ENCODE data around the gene PHF12.

PHF12 gene

GRCh38 chr17:28955408-28955807 lies 4.1 kb upstream of the PHF12 start:
- DNase-seq: no peak

DNA sequence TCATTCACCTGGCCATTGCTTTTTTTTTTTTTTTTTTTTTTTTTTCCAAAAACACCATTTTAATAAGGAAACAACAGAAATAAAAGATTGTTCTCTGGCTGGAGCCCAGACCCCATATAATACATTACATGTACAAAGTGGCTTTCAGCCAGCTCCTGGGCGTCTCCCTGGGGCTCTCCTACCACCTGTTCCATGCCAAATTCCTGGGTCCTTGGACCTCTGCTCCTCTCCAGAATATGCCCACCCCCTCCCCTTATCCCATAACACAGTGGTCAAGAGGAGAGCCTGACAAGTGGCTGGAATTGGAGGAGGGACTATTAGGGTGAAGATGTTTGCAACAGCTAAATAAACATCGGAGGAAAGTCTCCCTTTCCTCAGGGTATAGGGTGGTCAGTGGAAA lies 3.6 kb upstream of the PHF12 start:
- no peak for DNase-seq

DNA sequence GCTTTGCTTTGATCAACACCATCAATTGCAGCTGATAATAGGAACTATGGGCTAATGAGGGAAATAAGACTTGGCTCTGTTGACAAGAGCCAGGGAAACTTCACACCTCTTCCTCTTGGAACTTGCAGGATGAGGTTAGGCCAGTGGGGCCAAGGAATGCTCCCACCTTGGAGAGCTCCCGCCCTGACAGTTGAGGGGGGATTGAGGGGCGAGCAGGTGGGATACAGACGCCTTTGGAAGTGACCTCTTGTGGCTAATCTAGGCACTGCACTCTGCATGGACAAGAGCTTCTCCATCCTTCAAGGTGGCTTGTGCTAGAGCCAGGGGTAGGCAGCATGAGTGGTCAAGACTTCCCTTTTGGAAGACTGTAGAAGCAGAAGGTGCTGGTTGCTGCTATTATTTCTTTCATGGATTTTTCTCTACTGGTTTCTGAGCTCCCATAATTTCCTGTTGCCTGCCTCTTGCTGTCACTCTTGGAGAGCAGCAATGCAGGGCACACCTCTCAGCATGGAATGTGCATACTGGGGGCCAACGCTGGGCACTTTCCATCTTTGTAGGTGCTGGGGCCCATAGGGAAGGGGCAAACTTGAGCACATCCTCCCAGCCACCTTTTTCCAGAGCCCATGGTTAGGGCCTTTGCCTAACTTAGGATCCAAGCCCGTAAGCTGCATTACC lies 2.3 kb upstream of the PHF12 start:
- peak in 26 of 56 donors; percentile 11 to 62 (median 34) for DNase-seq

- DNase-seq: peak; percentile 87 to 100 (median 98)
These were observed 965 bp upstream of the PHF12 start for GRCh38 chr17:28951991-28952975.

DNA sequence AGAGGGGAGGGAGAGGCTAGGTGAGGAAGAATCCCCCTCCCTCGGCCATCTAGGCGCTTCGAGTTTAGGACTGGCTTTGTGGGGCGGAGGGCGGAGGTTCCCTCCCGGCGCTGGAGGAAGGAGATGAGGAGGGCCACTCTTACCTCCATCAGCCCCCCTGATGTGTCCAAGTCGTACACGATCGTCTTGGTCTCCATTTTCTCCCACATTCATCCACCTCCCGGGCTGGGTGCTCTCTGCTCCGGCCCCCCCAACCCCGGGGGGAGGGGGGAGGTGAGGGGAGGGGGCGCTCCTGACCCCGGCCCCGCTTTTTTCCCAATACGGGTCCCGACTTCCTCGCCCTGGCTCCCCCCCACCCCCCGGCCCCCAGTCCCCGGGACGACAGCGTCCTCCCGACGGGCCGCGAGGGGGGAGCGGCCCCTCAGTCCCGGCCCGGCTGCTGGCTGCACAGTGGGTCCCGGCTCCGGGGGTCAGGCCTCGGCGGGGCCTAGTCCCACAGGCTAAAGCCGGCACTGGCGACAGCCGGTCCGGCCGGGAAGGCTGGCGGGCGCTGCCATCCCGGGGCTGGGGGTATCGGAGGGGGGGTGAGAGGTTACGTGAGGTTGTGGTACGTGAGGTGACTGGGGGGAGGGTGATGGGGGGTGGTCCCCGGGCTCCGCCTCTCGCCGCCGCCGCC lies 428 bp downstream of the PHF12 start:
- DNase-seq: peak in 5 of 56 donors; percentile 48 to 62 (median 55)

GRCh38 chr17:28950017-28950751 lies 1.1 kb downstream of the PHF12 start:
- DNase-seq: peak in 38 of 56 donors; percentile 40 to 75 (median 58)

GRCh38 chr17:28949185-28950016 lies 1.9 kb downstream of the PHF12 start:
- peak in 44 of 56 donors; percentile 28 to 83 (median 58) for DNase-seq

DNA sequence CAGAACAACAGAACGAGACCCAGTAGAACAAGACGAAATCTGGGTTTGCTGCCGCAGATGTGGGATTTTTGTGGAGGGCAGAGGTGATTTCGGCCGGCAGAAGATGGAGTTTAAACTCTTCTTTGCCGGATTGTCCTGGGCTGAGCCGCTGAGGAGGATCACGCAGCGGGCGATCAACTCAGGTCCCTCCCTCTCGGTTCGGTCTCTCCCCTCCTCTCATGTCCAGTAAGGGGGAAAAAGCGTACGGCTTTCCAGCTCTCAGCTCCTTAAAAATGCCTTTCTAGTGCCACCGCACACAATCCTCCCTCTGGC lies 2.5 kb downstream of the PHF12 start:
- DNase-seq: peak in 3 of 56 donors; percentile 65 to 67 (median 66)

DNA sequence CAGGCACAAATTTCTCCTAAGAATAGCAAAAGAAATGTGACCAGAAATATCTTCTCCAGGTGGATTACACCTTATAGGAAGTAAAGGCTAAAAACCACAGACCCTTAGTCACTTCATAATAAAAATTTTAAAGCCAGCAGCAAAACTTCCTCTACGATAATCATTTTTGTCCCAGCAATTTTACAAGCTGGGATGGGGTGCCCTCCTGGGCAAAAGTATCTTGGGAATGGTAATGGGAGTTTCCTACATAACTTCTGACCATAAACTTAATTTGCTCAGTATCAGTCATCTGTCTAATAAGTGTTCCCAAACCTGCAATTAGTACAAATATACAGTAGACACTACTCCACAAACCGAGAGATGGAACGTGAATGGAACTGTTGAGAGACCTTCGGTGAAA lies 3.0 kb downstream of the PHF12 start:
- DNase-seq: no peak

DNA sequence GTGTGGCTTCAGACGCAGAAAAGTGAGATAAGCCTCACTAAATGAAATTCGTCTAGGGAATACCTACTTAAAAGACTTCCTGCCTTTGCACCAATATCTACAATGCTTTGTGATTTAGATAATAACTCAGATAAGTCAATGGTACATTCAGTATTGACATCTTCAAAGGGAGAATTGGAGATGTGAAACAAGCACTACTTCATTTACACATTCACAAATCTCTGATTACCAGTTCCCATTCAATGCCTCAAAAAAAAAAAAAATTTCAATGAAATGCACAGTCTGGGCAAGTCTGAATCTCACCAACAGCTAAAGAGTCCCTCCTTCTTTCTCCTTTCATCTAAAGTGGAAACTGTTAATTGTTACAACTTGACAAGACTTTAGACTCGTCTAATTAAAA lies 3.7 kb downstream of the PHF12 start:
- DNase-seq: no peak

DNA sequence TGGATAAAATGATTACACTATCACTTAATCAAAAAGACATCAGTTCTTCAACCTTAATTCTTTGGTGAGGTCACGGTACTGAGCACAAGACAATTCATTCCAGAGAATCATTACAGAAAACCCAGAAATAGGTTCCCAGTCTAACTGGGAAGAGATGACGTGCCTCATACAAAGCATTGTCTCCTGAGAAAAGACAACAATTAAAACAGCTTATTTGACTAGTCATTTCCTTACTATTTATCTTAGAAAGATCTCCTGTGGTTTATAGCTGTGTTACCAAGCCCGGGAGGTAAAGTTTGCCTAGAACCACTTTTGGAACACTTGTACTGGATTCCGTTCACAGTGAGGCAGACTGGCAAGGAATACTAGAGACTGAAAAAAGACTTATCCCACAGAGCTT lies 5.1 kb downstream of the PHF12 start:
- DNase-seq: no peak

DNA sequence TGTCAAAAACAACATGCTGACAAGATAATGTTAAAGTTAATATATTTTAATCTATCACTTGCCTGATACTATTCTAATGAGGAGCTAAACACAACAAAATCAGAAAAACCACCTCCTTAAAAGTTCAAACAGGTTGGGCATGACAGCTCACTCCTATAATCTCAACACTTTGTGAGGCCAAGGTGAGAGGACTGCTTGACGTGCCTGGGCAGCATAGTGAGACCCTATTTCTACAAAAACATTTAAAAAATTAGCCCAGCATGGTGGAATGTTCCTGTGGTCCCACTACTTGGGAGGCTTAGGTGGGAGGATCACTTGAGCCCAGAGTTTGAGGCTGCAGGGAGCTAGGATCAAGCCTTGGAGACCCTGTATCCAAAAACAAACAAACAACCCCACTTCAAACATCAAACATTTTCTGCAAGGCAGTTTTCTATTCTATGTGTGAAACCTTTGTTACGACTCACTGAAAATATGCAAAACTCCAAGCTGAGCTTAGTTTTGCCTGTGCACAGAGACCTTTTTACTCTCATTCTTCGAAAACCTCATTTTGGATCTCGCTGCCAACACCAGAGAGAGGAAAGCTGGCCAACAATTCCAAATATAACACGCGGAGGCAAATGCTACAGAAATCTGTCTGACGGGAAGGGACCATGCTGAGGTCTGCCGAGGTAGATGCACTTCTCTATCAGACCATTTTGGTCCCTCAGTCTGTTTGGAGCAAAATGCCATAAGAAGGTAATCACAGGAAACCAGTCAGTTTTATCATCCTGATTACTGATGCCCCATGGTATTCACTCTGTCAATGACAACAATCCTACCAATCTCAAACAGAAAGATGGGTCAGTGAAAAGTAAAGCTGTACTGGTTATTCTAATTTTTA lies 6.2 kb downstream of the PHF12 start:
- no peak for DNase-seq

GRCh38 chr17:28944343-28944742 lies 7.0 kb downstream of the PHF12 start:
- DNase-seq: no peak

DNA sequence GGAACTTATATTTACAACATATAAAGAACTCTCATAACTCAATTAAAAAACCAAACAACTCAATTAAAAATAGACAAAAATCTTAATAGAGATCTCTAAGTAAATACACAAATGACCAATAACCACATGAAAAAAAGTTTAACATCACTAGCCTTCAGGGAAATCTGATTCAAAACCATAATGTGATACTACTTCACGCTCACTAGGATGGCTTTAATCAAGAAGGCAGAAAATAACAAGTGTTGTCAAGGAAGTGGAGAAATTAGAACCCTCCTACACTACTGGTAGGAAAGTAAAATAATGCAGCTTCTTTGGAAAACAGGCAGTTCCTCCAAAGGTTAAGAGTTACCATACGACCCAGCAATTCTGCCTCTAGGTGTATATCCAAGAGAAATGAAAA lies 8.4 kb downstream of the PHF12 start:
- no peak for DNase-seq

GRCh38 chr17:28941251-28941650 lies 10.1 kb downstream of the PHF12 start:
- DNase-seq: no peak

DNA sequence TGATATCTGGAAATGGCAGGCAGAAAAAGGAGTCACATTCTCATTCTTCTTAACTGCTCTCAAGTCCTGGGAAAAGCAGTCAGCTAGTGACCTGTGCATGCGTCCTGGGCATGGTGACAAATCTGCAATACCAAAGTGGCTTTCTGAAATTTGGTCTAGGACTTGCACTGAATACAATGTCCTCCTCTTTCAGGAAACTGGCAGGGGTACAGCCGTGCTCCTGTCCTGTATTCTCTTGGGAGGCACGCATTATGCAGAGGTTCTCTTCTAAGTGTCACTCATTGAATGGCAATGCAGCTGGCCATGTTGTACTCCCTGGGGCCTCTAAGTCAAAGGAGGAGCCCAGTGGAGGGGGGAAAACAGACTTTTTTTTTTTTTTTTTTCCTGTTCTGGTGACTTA lies 10.6 kb downstream of the PHF12 start:
- DNase-seq: peak in 15 of 56 donors; percentile 4 to 35 (median 21)

- no peak for DNase-seq
These were observed 11.2 kb downstream of the PHF12 start for GRCh38 chr17:28940142-28940541.

GRCh38 chr17:28938552-28938951 lies 12.8 kb downstream of the PHF12 start:
- DNase-seq: peak in 18 of 56 donors; percentile 4 to 64 (median 19)

- DNase-seq: peak in 38 of 56 donors; percentile 6 to 75 (median 37)
These were observed 14.1 kb downstream of the PHF12 start for GRCh38 chr17:28937044-28937729.

Measured in nucleus accumbens (tissue), 56 donors.